HUDEP-2 (cell line): ENCODE data around the gene TMEM116.

Experiments
- DNase-seq, 76 experiments: peaks; one replicate each; lab custom pipeline; 2025; ENCODE audit not compliant: unreplicated experiment in 76 of 76; lab: John Stamatoyannopoulos, UW

The TMEM116 gene

DNA sequence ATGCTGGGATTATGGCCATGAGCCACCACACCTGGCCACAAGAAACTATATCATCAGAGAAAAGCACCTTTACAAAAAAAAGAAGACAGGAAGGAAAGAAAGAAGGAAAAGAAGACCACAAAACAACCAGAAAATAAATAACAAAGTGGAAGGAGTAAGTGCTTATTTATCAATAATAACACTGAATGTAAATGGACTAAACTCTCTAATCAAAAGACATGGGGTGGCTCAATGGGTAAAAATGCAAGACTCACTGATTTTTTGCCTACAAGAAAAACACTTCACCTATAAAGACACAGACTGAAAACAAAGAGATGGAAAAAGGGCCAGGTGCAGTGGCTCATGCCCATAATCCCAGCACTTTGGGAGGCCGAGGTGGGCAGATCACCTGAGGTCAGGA, 105.2 kb downstream of the TMEM116 start:
- no peak for DNase-seq

GRCh38 chr12:111905502-111905901, 107.5 kb downstream of the TMEM116 start:
- DNase-seq: no peak

DNA sequence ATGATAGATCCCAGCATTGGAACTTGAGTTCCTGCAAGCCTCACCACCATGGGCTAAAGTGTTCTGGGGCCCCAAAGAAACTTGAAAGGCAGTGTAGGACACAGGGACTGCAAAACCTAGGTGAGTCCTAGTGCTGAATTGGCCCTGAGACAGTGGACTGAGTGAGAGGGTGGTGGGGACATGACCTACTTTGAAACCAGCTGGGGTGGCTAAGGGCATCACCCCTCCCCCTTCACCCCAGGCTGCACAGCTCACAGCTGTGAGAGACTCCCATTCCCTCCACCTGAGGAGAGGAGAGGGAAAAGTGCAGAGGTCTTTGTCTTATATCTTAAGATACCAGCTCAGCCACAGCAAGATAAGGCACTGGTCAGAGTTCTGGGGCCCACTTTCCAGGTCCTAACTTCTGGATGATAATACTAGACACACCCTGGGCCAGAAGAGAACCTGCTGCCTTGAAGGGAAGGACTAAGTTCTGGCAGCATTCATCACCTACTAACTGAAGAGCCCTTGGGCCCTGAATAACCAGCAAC, 108.5 kb downstream of the TMEM116 start:
- DNase-seq: peak in 12 of 76 experiments; percentile 4 to 26 (median 13)

- DNase-seq: no peak
These were observed 111.8 kb downstream of the TMEM116 start for GRCh38 chr12:111901182-111901581.

DNA sequence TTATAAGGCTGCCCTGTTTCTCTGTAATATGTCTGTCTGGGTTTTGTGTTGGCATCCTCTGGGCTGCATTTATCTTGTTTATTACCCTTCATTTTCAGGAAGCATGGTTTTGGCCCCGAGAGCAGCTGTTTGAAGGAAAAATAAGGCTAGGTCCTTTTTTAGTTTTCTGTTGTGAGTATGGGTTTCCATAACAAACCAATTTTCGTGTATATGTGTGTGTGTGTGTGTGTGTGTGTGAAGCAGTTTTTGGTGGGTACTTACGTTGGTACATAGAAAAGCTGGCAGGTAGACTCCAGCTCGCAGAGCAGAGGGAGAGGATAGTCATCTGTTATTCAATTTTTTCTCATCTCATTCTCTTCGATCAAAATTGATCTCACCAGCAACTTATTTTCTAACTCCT, 118.4 kb downstream of the TMEM116 start:
- no peak for DNase-seq

GRCh38 chr12:111893287-111893686, 119.7 kb downstream of the TMEM116 start:
- no peak for DNase-seq

DNA sequence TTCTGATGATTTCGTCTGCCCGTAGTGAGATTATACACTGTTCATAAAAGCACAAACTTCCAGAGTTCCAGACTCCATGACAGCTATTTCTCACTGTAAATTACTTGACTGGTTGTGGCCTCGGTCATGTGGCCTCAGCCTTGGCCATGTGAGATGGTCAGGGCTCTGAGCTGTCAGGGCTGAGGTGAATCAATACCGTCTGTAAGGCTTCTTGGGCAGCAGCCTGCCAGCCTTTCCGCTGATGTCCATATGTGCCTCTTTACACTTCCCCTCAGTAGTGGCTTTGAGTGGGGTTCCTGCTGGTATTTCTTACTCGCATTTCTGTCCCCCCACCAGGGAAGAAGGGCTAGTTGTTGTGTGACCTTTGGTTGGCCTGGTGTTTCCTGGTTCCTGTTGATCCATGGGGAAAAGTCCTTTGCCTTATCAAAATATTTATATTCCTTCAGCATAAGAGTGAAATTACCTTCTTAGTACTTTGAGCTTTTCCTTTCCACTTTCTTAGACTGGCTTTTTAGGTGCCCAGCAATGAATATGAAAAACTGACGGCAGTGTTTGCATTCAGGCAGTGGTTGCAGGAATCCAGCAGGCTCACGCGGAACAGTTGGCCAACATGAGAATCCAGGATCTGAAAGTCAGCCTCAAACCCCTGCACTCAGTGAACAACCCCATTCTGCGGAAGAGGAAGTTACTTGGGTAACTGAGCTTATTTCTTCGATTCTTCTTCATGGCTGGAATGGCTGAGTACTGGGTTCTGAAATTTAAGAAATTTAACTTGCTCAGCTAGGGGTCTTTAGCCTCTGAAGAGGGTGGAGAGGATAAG, 124.8 kb downstream of the TMEM116 start:
- no peak for DNase-seq

GRCh38 chr12:111886662-111887545, 126.1 kb downstream of the TMEM116 start:
- no peak for DNase-seq

- DNase-seq: no peak
These were observed 131.2 kb downstream of the TMEM116 start for GRCh38 chr12:111881716-111882115.
